CD14-positive monocyte (primary cell): Measurements from ENCODE around the gene BCL2. TPM values are rescaled to one million over a fixed set of nuclear protein-coding genes. Genes with fewer than 3 reads are reported as not detected.

Experiments
- DNase-seq, 3 donors: peaks; one replicate each; pipeline ENCODE4 v3.0.0-alpha.2; 2011 to 2022
- H2AFZ ChIP-seq: 2 replicates; pipeline ENCODE4 v1.6.0; 2012; ENCODE audit warnings: mild to moderate bottlenecking, low read depth, low read length, inconsistent platforms; ENCODE audit not compliant: insufficient read depth, poor library complexity, severe bottlenecking
- H3K27ac ChIP-seq, 2 donors: 1 replicate in 1 of 2; 2 replicates in 1 of 2; pipeline ENCODE4 v1.5.1; 2012 to 2013; ENCODE audit warnings: low read length in 2 of 2, control low read depth in 1 of 2, inconsistent platforms in 1 of 2, low read depth in 1 of 2, mild to moderate bottlenecking in 1 of 2
- H3K27me3 ChIP-seq, 2 donors: one replicate each; pipeline versions ENCODE4 v1.6.0 to v1.6.1; 2011 to 2013; ENCODE audit warnings: low read length in 2 of 2; ENCODE audit not compliant: control insufficient read depth in 2 of 2, insufficient read depth in 2 of 2
- H3K36me3 ChIP-seq, 2 donors: replicated peaks in 1 of 2; 1 replicate in 1 of 2; 2 replicates in 1 of 2; pipeline versions ENCODE4 v1.5.1 to v1.6.1; 2012 to 2013; ENCODE audit warnings: low read length in 2 of 2, control low read depth in 1 of 2, inconsistent platforms in 1 of 2, mild to moderate bottlenecking in 1 of 2; ENCODE audit not compliant: insufficient read depth in 2 of 2, control insufficient read depth in 1 of 2
- H3K4me1 ChIP-seq, 2 donors: 1 replicate in 1 of 2; 2 replicates in 1 of 2; pipeline versions ENCODE4 v1.5.1 to v1.6.1; 2012 to 2013; ENCODE audit warnings: low read length in 2 of 2, control low read depth in 1 of 2, inconsistent platforms in 1 of 2, mild to moderate bottlenecking in 1 of 2, moderate library complexity in 1 of 2; ENCODE audit not compliant: insufficient read depth in 2 of 2, control insufficient read depth in 1 of 2
- H3K4me2 ChIP-seq: replicated peaks from 2 replicates; pipeline ENCODE3; 2012; ENCODE audit warnings: low read length, moderate library complexity, mild to moderate bottlenecking; ENCODE audit not compliant: poor library complexity, severe bottlenecking; ENCODE audit errors: extremely low read depth
- H3K4me3 ChIP-seq, 3 experiments: fragments of 200-600 bp in 1 of 3; sonication (generic) in 1 of 3; replicated peaks in 1 of 3; 1 replicate in 2 of 3; 2 replicates in 1 of 3; pipeline ENCODE4 v1.5.1; 2011 to 2013; ENCODE audit warnings: low read length in 3 of 3, mild to moderate bottlenecking in 3 of 3, control low read depth in 2 of 3, low read depth in 2 of 3, inconsistent platforms in 1 of 3, moderate library complexity in 1 of 3
- H3K79me2 ChIP-seq: 2 replicates; pipeline ENCODE4 v1.6.0; 2012; ENCODE audit warnings: mild to moderate bottlenecking, control low read depth, inconsistent platforms, low read length, moderate library complexity; ENCODE audit not compliant: insufficient read depth
- H3K9ac ChIP-seq: 2 replicates; pipeline ENCODE4 v1.6.0; 2017; ENCODE audit warnings: low read length, mild to moderate bottlenecking; ENCODE audit not compliant: insufficient read depth, poor library complexity, severe bottlenecking
- H3K9me3 ChIP-seq, 2 donors: replicated peaks in 1 of 2; 1 replicate in 1 of 2; 2 replicates in 1 of 2; pipeline versions ENCODE4 v1.5.1 to v1.6.1; 2012 to 2013; ENCODE audit warnings: low read length in 2 of 2, control low read depth in 1 of 2; ENCODE audit not compliant: control insufficient read depth in 1 of 2, insufficient read depth in 1 of 2
- H4K20me1 ChIP-seq: 2 replicates; pipeline ENCODE4 v1.6.0; 2012; ENCODE audit warnings: mild to moderate bottlenecking, low read length, control low read depth, moderate library complexity; ENCODE audit not compliant: insufficient read depth
- H3K27ac Mint-ChIP-seq, 7 donors: one replicate each; pipeline ENCODE4 v1.8.0; 2020; ENCODE audit warnings: mild to moderate bottlenecking in 7 of 7, mixed read lengths in 7 of 7, moderate library complexity in 6 of 7, inconsistent platforms in 2 of 7
- H3K27me3 Mint-ChIP-seq, 3 donors: one replicate each; pipeline ENCODE4 v1.8.0; 2021 to 2022; ENCODE audit warnings: low read depth in 3 of 3, mild to moderate bottlenecking in 3 of 3, mixed read lengths in 3 of 3, moderate library complexity in 3 of 3, inconsistent platforms in 1 of 3
- H3K36me3 Mint-ChIP-seq, 2 donors: one replicate each; pipeline ENCODE4 v1.8.0; 2020; ENCODE audit warnings: mixed read lengths in 2 of 2, inconsistent platforms in 1 of 2, mild to moderate bottlenecking in 1 of 2
- H3K4me1 Mint-ChIP-seq: one replicate; pipeline ENCODE4 v1.8.0; 2020; ENCODE audit warnings: mild to moderate bottlenecking, mixed read lengths
- H3K4me3 Mint-ChIP-seq, 2 donors: one replicate each; pipeline ENCODE4 v1.8.0; 2020; ENCODE audit warnings: mild to moderate bottlenecking in 2 of 2, mixed read lengths in 2 of 2, moderate library complexity in 1 of 2
- H3K9me3 Mint-ChIP-seq, 7 donors: one replicate each; pipeline ENCODE4 v1.8.0; 2020 to 2022; ENCODE audit warnings: mixed read lengths in 7 of 7, mild to moderate bottlenecking in 6 of 7, moderate library complexity in 6 of 7, inconsistent platforms in 2 of 7
- CTCF ChIP-seq: fragments of 200-600 bp; IDR thresholded peaks from one replicate; pipeline ENCODE4 v1.8.0; 2022; ENCODE audit warnings: antibody characterized with exemption, mild to moderate bottlenecking
- WGBS: methylation state at CpG from one replicate; pipeline ENCODE4 v1.1.5; 2013; ENCODE audit warnings: missing lambda C conversion rate; ENCODE audit not compliant: insufficient coverage; 5-methylcytosine and 5-hydroxymethylcytosine counted together
- intact Hi-C, 2 donors: fragments of 100-400 bp; cut with micrococcal nuclease; formaldehyde crosslinking; loops; one replicate each; pipeline versions ENCODE4 v1.15.0 to v1.15.1; 2023
- polyA plus RNA-seq, 3 donors: library from polyadenylated mRNA; depleted of rRNA in 1 of 3; unstranded in 2 of 3; stranded (reverse) in 1 of 3; fragments of 300-500 nt in 2 of 3; fragments of >200 nt in 1 of 3; fragmentation: Illumina TruSeq in 2 of 3; gene quantifications; 1 replicate in 2 of 3; 2 replicates in 1 of 3; pipeline ENCODE4 v1.2.3, GENCODE V29; 2012 to 2021

Gene BCL2
- polyA plus RNA-seq, 3 donors: 0.58 to 2.5 (median 1.1) TPM

GRCh38 chr18:63262369-63263335 lies 56.9 kb downstream of the BCL2 start:
- peaks cover 18% of the 10 kb centered on the region for H3K4me1 Mint-ChIP-seq
- H3K9ac ChIP-seq: no peak overlapping the region
- H3K27ac ChIP-seq: no peak overlapping the region
- WGBS: 92% methylated on average over 5 of the region's 12 CpGs
- no peak overlapping the region for H2AFZ ChIP-seq
- no peak for DNase-seq
- intact Hi-C loops: no loop called here
- peaks cover 3 to 5% of the 10 kb centered on the region in 2 donors for H3K36me3 Mint-ChIP-seq
- no peaks in the 10 kb centered on the region for H3K27me3 ChIP-seq
- peaks cover 21% of the 10 kb centered on the region for H3K79me2 ChIP-seq
- H3K9me3 Mint-ChIP-seq: no peaks in the 10 kb centered on the region
- H3K4me2 ChIP-seq: no peak overlapping the region
- no peak for TF ChIP-seq CTCF
- H3K4me1 ChIP-seq: peaks cover 13 to 15% of the 10 kb centered on the region in 2 donors
- H3K27me3 Mint-ChIP-seq: no peaks in the 10 kb centered on the region
- no peaks in the 10 kb centered on the region for H3K9me3 ChIP-seq
- no peak overlapping the region for H3K27ac Mint-ChIP-seq
- no peaks in the 10 kb centered on the region for H4K20me1 ChIP-seq
- no peak overlapping the region for H3K4me3 Mint-ChIP-seq
- H3K36me3 ChIP-seq: no peaks in the 10 kb centered on the region
- H3K4me3 ChIP-seq: no peak overlapping the region

GRCh38 chr18:63261029-63261428 lies 58.5 kb downstream of the BCL2 start:
- Mint-ChIP-seq H3K4me1 (peaks cover 6% of the 10 kb centered on the region), H3K9me3 (no peaks in the 10 kb centered on the region), H3K27me3 (no peaks in the 10 kb centered on the region), H3K4me3 (no peak overlapping the region), H3K27ac (peak overlapping the region in 1 of 7 donors; percentile 20), H3K36me3 (peaks cover 3 to 5% of the 10 kb centered on the region in 2 donors)
- H3K4me2 ChIP-seq: no peak overlapping the region
- no peaks in the 10 kb centered on the region for H4K20me1 ChIP-seq
- no peak overlapping the region for H3K4me3 ChIP-seq
- H3K79me2 ChIP-seq: peaks cover 21% of the 10 kb centered on the region
- 100% methylated on average over 2 of the region's 3 CpGs for WGBS
- intact Hi-C loops: no loop called here
- H3K4me1 ChIP-seq: no peaks in the 10 kb centered on the region
- no peak for DNase-seq
- H3K36me3 ChIP-seq: no peaks in the 10 kb centered on the region
- no peak overlapping the region for H3K27ac ChIP-seq
- H3K27me3 ChIP-seq: no peaks in the 10 kb centered on the region
- no peak overlapping the region for H2AFZ ChIP-seq
- no peak overlapping the region for H3K9ac ChIP-seq
- no peaks in the 10 kb centered on the region for H3K9me3 ChIP-seq
- no peak for TF ChIP-seq CTCF
